Stimulated activated CD4-positive, alpha-beta T cell treated with anti-CD3 and anti-CD28 coated beads, Interleukin-4, amount 100 ng/mL, for 4 hours (primary cell): ENCODE measurements around the gene GPD2.
"Not testable (repeated sequence)": the region's sequence is repeated elsewhere in the genome, so short reads cannot be mapped to it uniquely, and the experiment has no call there.

ENCODE experiments used
- DNase-seq, 2 experiments: peaks; one replicate each; pipeline ENCODE4 v3.0.0-alpha.2; 2020

GPD2 gene

GRCh38 chr2:156476021-156476849 is 40.1 kb downstream of the GPD2 start:
- no peak for DNase-seq

DNA sequence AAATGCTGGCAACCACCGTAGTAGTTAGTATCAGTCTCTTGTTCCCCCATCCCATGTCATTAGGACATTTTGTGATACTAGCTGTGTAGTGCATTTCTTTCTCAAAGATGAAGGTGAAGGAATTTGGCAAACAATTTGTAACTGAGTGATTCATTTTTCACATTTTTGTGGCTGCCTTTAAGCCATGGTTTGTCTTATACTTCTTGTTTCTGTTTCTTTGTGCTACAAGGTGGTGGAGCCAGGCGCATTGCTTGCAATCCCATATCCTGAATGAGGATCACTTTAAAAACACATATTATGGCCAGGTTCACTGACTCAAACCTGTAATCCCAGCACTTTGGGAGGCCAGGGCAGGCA is 40.6 kb downstream of the GPD2 start:
- no peak for DNase-seq

- no peak for DNase-seq
Measured at GRCh38 chr2:156480376-156480775, 44.2 kb downstream of the GPD2 start.

GRCh38 chr2:156481312-156481711 is 45.1 kb downstream of the GPD2 start:
- no peak for DNase-seq

DNA sequence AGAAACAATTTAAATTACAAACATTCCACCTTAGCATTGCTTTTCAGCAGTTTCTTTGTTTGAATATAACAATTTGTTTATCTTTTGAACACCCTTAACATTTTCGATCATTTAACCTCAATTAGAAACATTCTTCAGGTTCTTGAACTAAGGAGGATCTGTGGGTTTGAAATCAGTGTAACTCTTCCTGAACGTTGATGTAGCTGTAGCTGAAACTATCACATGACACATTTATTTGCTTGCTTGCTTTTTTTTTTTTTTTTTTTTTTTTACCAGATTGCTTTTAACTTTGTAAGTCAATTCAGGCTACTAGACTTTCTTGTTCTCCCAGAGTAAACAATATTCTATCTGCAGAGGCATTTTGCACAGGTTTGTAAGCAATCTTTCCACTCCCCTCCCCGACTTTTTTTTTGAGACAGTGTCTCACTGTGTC is 47.6 kb downstream of the GPD2 start:
- DNase-seq = no peak

DNA sequence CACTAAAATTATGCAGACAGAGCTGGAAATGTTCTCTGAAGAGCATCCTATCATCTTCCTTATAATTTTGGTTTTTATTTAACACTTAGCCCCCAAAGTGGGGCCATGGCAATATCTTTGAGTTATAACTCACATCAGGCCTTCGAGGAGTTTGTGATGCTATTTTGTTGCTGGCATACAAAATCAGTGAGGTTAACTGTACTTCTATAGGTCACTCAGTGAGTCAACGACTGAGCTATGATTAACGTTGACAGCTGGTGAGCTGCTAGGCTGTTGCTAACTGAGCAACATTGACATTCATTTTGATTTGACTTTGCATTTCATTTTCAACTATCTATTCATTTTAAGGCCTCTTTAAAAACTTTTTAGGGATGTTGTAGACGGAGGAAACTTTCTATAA is 50.0 kb downstream of the GPD2 start:
- DNase-seq = no peak

DNA sequence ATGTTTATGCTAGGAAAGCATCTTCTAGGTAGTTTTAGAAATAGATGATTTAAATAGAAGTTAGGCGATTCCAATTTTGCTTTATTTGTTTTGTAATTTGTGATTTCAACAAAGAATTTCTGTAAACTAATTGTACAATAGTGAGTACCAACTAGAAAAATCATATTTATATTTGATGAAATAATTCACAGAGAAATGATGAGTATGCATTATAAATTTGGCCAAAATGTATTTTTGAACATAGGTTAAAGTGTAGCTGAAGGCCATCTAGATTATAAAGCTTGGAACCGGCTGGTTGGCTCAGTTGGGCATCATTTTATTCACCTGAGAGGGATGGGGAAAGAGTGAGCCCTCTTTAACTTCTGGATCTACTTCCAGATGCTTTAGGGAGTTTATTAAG is 50.4 kb downstream of the GPD2 start:
- no peak for DNase-seq

DNA sequence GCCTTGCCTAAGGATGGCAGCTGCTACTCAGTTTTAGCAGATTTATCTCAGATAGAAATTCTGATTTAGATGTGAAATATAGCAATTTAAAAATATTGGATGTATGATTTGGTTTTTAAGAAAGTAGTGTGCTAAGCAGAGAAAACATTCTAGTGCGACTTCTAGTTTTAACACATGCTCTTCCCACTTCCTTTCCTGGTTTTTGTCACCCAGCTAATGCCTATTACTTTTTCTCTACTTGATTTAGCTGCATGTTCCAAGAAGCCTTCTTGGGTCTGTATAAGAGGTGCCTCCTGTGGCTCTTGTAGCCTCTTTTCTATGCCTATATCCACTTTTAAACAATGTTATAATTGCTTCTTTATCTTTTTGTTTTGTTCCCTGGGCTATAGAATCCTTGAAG is 53.0 kb downstream of the GPD2 start:
- no peak for DNase-seq

DNA sequence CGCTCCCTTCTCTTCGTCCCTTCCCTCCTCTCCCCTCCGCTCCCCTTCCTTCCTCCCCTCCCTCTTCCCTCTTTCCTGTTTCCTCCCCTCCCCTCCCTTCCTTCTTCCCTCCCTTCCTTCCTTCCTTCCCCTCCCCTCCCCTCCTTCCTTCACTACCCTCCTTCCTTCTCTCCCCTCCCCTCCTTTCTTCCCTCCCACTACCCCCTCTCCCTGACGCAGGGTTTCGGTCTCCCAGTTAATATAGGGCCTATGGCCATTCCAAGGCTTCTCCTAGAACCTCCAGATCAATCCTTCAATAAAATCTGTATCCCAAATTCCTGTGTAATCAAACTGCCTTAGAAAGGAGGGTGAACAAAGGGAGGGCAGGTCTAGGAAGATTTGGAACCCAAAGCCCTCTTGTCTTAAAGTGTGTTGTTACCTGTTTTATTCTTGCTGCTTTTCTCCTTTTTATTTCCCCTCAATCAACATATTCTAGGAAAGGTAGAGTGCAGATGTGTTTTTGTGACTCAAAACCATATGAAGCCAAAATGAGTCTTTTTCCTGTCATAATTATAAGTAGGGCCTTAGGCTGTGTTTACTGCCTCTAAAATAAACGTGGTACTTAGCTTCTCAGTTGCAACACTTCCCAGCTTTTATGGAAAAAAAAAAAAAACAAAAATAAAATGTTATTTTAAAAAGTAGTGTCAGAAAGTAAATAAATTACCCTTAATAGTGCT is 53.7 kb downstream of the GPD2 start:
- no peak for DNase-seq

DNA sequence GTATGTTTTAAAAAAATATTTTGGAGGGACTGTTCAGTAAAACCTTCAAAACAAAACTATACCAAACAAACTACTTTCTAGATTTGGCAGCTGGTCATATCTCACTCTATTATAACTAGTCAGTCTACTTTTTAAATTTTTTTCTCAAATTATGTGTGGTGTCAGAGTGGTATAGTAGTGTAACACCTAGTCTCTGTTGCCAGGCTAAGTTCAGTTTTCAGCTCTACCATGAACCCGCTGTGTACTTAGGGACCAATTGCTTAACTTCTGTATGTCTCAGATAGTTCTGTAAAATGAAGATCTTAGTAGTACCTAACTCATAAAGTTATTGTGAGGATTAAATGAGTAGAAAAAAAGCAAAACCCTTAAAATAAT is 54.3 kb downstream of the GPD2 start:
- DNase-seq = no peak

DNA sequence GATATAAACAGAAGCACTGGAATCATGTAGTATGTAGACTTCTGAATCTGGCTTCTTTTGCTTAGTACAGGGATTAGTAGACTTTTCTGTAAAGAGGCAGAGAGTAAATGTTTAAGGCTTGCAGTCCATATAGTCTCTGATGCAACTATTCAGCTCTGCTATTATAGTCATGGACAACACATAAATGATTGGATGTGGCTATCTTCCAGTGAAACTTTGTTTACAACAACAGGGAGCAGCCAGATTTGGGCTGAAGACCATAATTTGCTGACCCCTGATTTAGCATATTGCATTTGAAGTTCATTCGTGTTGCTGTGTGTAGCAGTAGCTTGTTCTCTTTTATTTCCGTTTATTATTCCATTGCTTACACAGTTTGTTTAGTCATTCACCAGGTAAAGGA is 55.0 kb downstream of the GPD2 start:
- no peak for DNase-seq

DNA sequence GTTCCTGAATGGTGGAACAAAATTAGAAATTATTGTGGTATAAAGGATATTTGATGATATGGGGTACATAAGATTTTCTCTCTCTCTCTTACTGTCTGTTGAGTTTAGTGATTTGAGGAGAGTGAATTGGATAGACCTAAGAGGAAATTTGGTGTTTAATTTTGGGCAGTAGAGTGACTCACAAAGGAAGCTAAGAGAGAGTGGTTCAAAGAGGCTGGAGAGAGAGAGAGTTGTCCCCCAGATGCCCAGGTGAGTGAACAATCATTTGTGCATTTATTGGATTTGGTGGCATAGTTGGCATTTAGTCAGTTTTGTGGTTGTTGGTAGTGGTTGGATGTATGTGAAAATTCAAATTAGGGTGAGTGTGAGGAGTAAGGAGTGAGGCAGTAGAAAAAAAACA is 56.8 kb downstream of the GPD2 start:
- no peak for DNase-seq

DNA sequence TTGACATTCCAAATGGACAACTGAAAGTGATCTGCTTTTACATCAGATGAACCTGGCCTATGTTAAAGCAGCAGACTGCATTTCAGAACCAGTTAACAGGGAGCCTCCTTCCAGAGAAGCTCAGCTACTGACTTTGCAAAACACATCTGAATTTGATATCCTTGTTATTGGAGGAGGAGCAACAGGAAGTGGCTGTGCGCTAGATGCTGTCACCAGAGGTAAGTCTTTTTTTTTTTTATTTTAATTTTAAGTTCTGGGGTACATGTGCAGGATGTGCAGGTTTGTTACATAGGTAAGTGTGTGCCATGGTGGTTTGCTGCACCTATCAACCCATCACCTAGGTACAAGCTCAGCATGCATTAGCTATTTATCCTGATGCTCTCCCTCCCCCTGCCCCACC is 59.8 kb downstream of the GPD2 start:
- not testable (repeated sequence) for DNase-seq

DNA sequence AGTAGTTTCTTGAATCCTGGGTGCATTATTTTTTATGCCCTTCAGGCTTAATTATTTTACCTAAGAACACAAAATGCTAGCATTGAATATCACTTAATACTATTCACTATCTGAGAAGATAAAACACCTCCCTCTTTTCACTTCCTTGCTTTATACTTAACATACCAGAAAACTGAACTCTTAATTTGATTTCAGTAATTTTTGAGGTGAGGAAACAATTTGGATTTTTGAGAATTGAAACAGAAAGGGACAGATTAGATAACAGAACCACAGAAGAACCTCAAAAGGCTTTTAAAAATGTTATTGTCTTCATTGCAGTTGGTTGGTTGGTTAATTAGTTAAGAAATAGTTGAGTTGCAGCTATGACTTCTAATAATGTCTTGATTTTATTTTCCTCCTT is 69.5 kb downstream of the GPD2 start:
- no peak for DNase-seq

DNA sequence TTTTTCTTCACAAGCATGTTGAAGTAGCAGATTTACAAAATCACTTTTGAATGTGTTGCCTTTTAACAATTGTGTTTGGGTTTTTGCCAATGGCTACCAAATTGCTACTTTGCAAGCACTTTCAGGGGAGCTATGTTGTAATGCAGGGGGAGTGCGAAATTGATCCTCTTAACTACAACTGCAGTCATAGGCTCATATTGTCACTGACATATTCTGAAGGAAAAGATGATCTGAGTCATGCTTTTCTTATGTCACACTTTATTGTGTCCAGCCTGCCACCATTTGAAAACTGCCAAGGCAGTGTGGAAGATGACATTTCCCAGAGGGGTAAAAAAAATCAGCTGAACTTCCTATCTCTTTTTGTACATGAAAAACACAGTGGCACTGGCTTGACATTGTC is 74.9 kb downstream of the GPD2 start:
- no peak for DNase-seq

- no peak for DNase-seq
Measured at GRCh38 chr2:156511803-156512202, 75.6 kb downstream of the GPD2 start.

DNA sequence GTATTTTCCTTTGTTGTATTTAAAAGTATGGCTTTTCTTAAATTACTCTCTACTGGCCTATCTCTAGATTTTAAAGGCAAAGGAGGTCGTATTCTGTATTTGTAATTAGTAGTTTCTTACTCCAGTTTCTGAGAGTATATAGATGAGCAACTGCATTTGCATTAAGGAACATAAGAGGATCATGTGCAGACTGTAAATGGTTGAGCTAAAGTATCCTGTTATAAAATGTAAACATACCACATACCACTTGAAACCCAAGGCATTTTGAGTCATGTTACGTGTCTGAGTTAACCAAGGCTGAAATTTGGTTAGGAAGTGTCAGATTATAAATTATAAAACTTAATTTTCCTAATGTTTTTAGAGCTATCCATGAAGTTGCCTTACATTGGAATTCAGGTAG is 76.3 kb downstream of the GPD2 start:
- no peak for DNase-seq

DNA sequence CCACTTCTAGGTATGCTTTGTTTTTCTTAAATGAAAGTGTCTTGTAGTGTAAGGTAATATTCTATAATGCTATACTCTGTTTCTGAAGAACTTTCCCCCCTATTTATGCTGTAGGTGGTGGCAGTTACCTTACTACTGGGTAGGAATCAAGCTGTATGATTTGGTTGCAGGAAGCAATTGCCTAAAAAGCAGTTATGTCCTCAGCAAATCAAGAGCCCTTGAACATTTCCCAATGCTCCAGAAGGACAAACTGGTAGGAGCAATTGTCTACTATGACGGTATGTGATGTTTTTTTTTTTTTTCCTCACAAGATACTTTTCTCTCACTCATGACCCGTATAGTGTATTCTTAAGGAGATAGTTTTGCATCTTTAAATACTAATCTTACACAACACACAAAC is 77.0 kb downstream of the GPD2 start:
- no peak for DNase-seq

- DNase-seq = no peak
Measured at GRCh38 chr2:156517419-156517818, 81.2 kb downstream of the GPD2 start.

DNA sequence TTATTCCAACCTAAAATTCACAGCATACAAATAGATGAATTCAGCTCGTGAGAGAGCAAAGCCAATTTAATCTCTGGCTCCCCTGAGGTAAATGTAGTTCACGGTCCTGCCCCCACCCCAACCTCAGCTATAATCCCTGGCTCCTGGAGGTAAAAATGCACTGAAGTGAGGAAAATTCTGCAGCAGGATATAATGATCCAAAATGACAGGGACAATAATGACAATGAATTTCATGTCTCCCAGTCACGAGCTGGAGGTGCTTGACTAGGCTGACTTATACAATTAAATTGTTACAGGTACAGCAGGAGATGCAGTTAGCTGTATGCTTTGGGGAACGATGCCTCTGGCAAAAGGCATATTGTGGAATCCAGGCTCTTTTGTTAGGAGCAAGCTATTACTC is 82.0 kb downstream of the GPD2 start:
- no peak for DNase-seq

- DNase-seq = no peak
Measured at GRCh38 chr2:156522864-156523440, 86.8 kb downstream of the GPD2 start.

DNA sequence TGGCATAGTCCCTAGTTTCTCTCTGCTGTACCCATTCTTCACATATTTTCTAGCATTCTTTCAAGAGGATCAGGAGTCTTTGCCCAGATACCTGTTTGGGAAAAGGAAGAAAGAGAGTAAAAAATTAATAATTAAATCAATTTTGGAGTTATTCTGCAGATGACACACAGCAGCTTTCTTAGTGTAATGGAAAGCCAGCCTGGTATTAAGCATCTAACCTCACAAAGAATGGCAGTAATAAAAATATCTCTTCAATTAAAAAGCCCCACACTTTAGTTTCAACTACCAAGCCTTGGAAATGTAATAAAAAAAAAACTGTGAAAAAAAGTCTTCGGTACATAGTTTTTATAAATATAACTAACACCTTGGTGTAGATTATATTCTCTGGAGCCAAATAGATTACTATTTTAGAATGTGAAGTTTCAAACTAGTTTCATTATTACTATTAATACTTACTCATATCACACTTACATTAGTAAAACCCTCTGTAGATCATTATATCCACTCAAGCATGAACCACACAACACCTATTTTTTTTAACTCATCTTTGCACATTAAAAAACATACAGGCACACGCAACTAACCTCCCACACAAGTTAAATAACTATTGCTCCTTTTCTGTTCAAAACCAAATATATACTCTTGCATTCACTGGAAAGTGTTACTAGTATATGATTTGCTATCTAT is 90.9 kb downstream of the GPD2 start:
- no peak for DNase-seq

DNA sequence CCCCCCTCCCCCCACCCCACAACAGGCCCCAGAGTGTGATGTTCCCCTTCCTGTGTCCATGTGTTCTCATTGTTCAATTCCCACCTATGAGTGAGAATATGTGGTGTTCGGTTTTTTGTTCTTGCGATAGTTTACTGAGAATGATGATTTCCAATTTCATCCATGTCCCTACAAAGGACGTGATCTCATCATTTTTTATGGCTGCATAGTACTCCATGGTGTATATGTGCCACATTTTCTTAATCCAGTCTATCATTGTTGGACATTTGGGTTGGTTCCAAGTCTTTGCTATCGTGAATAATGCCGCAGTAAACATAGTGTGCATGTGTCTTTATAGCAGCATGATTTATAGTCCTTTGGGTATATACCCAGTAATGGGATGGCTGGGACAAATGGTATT is 92.4 kb downstream of the GPD2 start:
- not testable (repeated sequence) for DNase-seq

GRCh38 chr2:156532989-156533388 is 96.8 kb downstream of the GPD2 start:
- no peak for DNase-seq
